ENCODE data around the gene UBE2D1. TPM values are rescaled to one million over a fixed set of nuclear protein-coding genes. Genes with fewer than 3 reads are reported as not detected.
A peak's percentile ranks its signal among the peaks of the same experiment; 100 is the strongest.

UBE2D1 gene
- total and polyA plus RNA-seq, 2 of the 13 experiments (the other 11 are each of a cell fraction or from before 2014, with no cell fraction given): 6.2 to 13.8 TPM

DNA sequence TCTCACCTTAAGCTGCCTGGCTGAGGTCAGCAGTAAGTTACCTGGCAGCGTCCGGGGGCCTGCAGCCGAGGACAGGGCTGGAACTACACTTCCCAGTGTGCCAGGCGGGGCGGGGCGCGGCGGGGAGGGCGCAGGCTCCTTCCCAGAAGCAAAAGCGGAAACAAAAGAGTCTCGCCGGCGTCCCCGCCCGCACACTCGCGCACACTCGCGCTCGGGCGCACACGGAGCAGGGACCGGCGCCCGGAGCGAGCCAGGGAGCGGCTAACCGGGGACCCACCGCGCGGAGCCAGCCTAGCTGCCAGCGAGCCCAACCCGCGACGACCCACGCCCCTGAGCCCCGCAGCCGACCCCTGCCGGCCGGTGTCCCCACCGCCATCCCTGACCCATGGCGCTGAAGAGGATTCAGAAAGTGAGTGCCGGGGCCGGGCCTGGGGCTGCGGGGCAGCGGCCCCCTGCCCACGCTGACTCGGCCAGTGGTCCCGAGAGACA lies at the start of gene UBE2D1 (continued):
- TF ChIP-seq ZNF674 (CRISPR knock-in tag; IDR thresholded peaks at IDR 0.05; ENCODE audit: low read depth): no peak
- TF ChIP-seq SMARCC2 (IDR thresholded peaks at IDR 0.05): no peak
- no peak for TF ChIP-seq EED (CRISPR knock-in tag; IDR thresholded peaks at IDR 0.05)
- peak; percentile 57; the same call in 1 of the 2 replicates for TF ChIP-seq ZFP90 (CRISPR knock-in tag; IDR thresholded peaks at IDR 0.05; ENCODE audit: borderline replicate concordance)
- TF ChIP-seq ZNF616 (CRISPR knock-in tag; IDR thresholded peaks at IDR 0.05; ENCODE audit: low read depth): peak; percentile 39; the same call in 1 of the 2 replicates
- peak; percentile 55; the same call in 1 of the 2 replicates for TF ChIP-seq RAD21 (CRISPR knock-in tag; IDR thresholded peaks at IDR 0.05)
- TF ChIP-seq MTA1 (CRISPR knock-in tag; IDR thresholded peaks at IDR 0.05; ENCODE audit: borderline replicate concordance): peak; percentile 66; the same call in 1 of the 2 replicates
- TF ChIP-seq ZMYM2 (CRISPR knock-in tag; IDR thresholded peaks at IDR 0.05): no peak
- peak; percentile 60 for TF ChIP-seq MED1 (CRISPR knock-in tag; IDR thresholded peaks at IDR 0.05)
- no peak for TF ChIP-seq ZNF205 (CRISPR knock-in tag; IDR thresholded peaks at IDR 0.05)
- TF ChIP-seq, protein P1, sequence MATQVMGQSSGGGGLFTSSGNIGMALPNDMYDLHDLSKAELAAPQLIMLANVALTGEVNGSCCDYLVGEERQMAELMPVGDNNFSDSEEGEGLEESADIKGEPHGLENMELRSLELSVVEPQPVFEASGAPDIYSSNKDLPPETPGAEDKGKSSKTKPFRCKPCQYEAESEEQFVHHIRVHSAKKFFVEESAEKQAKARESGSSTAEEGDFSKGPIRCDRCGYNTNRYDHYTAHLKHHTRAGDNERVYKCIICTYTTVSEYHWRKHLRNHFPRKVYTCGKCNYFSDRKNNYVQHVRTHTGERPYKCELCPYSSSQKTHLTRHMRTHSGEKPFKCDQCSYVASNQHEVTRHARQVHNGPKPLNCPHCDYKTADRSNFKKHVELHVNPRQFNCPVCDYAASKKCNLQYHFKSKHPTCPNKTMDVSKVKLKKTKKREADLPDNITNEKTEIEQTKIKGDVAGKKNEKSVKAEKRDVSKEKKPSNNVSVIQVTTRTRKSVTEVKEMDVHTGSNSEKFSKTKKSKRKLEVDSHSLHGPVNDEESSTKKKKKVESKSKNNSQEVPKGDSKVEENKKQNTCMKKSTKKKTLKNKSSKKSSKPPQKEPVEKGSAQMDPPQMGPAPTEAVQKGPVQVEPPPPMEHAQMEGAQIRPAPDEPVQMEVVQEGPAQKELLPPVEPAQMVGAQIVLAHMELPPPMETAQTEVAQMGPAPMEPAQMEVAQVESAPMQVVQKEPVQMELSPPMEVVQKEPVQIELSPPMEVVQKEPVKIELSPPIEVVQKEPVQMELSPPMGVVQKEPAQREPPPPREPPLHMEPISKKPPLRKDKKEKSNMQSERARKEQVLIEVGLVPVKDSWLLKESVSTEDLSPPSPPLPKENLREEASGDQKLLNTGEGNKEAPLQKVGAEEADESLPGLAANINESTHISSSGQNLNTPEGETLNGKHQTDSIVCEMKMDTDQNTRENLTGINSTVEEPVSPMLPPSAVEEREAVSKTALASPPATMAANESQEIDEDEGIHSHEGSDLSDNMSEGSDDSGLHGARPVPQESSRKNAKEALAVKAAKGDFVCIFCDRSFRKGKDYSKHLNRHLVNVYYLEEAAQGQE (IDR thresholded peaks at IDR 0.05; ENCODE audit: borderline replicate concordance in 1 of 2, low read depth in 1 of 2, low read length in 2 of 2): peak in 1 of 2 experiments; percentile 47; a peak in 1 of 4 replicates
- no peak for TF ChIP-seq ZNF180 (CRISPR knock-in tag; IDR thresholded peaks at IDR 0.05; ENCODE audit: borderline replicate concordance, low read depth)
- TF ChIP-seq ZNF17 (CRISPR knock-in tag; IDR thresholded peaks at IDR 0.05): no peak
- no peak for TF ChIP-seq SMYD3 (CRISPR knock-in tag; IDR thresholded peaks at IDR 0.05)
- no peak for TF ChIP-seq ZKSCAN8 (CRISPR knock-in tag; IDR thresholded peaks at IDR 0.05; ENCODE audit: borderline replicate concordance)
- TF ChIP-seq SUZ12 (IDR thresholded peaks at IDR 0.05; ENCODE audit: low read depth, low read length): peak; percentile 59
- TF ChIP-seq BRCA1 (CRISPR knock-in tag; IDR thresholded peaks at IDR 0.05): no peak
- TF ChIP-seq KMT2A (CRISPR knock-in tag; IDR thresholded peaks at IDR 0.05): peak; percentile 73
- no peak for TF ChIP-seq FOSL2 (CRISPR knock-in tag; IDR thresholded peaks at IDR 0.05)
- TF ChIP-seq ZC3H4 (CRISPR knock-in tag; IDR thresholded peaks at IDR 0.05; ENCODE audit: borderline replicate concordance): no peak
- TF ChIP-seq, protein P2, sequence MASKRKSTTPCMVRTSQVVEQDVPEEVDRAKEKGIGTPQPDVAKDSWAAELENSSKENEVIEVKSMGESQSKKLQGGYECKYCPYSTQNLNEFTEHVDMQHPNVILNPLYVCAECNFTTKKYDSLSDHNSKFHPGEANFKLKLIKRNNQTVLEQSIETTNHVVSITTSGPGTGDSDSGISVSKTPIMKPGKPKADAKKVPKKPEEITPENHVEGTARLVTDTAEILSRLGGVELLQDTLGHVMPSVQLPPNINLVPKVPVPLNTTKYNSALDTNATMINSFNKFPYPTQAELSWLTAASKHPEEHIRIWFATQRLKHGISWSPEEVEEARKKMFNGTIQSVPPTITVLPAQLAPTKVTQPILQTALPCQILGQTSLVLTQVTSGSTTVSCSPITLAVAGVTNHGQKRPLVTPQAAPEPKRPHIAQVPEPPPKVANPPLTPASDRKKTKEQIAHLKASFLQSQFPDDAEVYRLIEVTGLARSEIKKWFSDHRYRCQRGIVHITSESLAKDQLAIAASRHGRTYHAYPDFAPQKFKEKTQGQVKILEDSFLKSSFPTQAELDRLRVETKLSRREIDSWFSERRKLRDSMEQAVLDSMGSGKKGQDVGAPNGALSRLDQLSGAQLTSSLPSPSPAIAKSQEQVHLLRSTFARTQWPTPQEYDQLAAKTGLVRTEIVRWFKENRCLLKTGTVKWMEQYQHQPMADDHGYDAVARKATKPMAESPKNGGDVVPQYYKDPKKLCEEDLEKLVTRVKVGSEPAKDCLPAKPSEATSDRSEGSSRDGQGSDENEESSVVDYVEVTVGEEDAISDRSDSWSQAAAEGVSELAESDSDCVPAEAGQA (IDR thresholded peaks at IDR 0.05; ENCODE audit: low read depth): no peak
- TF ChIP-seq, protein P2 (CRISPR knock-in tag; IDR thresholded peaks at IDR 0.05; ENCODE audit: borderline replicate concordance): no peak
- TF ChIP-seq ZNF30 (CRISPR knock-in tag; IDR thresholded peaks at IDR 0.05): no peak
- TF ChIP-seq KDM1A (CRISPR knock-in tag; IDR thresholded peaks at IDR 0.05): no peak

Measured in HepG2 (cell line).